ENCODE results near the gene MRPS15.
"Not testable (repeated sequence)": the region's sequence is repeated elsewhere in the genome, so short reads cannot be mapped to it uniquely, and the experiment has no call there.

Gene MRPS15

DNA sequence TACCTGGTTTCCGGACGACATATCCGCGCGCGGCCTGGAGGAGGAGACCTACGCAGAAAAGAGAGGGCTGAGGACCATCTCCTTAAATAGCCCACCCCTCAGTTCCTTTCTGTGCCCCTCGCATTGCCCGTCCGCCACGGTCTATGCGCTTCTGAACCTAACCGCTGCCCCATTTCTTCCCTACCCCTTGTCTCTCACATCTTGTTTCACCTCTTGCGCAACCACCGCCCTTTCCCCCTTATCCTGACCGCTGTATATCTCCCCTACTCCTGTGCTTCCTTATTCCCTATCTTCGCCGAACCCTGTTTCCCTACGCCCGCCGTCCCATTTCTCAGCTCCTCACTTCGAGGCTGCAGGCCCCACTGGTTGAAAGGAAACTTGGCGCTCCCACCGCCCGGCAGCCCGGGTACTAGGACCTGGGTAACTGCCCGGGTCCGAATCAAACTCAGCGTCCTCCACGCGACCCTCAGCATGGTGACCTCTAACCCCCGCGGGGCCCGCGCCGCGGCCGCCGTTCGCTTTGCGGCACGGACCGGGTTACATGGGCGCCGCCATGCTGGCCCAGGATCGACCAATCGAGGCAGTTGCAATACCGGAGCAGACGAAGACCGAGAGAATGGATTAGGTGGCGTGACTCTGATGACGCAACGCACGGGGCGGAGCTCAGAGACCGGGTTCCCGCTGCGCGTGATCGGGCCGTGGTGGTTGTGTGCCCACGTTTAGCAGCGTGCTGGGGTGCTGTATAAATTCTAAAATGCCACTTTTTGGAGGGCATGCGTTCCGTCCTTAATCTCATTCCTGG lies at the start of gene MRPS15:
Gene MRPS15, minus strand, starts transcription at position 582 of the 802 bp plus-strand sequence. Its CDS starts 109 bp downstream, at position 473.
- DNase-seq: peak; percentile 85

DNA sequence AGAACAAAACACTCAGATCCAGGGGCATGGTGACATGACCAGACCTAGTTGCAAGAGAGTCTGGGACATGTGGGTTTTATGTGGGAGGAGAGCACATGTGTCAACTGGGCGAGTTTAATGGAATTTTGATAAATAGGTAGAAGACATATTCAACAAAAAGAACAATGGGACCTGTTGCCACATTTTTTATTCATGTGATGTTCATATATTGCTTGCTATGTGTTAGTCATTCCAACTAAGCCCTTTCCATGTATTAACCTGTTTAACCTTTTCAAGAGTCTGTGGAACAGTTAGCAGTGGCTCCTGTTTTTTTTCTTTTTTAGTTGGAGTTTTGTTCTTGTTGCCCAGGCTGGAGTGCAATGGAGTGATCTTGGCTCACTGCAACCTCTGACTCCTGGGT lies 48.7 kb upstream of the MRPS15 start:
- DNase-seq: no peak

DNA sequence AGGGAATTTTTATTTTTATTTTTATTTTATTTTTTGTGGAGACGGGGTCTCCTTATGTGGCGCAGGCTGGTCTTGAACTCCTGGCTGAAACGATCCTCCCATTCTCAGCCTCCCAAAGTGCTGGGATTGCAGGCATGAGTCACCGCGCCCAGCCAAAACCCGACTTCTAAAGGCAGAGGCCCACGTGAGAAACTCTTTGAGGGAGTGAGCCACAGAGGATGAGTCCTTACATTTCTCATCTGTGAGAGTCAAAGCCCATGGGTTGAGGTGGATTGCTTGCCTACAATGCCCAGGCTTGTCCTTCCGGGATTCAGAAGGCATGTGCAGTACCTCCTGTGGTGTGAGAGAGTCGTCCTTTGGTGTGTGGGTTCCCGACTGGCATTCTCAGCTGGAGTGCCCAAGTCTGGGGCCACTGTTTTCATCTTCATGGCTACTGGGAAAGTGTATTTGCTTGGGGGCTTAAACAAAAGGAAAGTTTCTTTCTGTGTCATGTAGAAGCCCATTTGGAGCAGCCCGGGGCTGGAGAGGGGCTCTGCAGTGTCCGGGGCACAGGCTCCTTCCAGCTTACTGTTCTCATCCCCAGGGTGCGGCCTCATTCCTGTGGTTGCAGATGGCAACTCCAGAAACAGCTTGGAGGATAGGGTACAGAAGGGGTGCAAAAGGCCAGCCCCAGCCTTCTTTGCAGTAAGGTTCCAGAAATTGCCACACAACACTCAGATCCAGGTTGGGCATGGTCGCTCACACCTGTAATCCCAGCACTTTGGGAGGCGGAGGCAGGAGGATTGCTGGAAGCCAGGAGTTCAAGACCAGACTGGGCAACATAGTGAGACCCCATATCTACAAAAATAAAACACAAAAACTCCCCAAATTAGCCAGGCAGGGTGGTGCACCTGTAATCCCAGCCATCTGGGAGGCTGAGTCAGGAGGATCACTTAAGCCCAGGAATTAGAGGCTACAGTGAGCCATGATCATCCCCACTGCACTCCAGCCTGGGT lies 47.9 kb upstream of the MRPS15 start:
- no peak for DNase-seq

DNA sequence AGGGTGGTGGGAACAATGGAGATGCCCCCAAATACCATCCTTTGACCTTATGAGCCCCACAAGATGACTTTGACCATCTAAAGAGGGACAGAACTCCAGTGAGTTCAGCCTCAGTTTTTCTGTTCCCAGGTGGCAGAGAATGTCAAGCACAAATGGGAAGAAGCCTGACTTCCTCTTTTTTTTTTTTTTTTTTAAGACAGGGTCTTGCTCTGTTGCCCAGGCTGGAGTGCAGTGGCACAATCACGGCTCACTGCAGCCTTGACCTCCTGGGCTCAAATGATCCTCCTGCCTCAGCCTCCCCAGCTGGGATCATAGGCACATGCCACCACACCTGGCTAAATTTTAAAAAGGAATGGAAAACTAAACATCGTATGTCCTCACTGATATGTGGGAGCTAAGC lies 47.0 kb upstream of the MRPS15 start:
- DNase-seq: not testable (repeated sequence)

DNA sequence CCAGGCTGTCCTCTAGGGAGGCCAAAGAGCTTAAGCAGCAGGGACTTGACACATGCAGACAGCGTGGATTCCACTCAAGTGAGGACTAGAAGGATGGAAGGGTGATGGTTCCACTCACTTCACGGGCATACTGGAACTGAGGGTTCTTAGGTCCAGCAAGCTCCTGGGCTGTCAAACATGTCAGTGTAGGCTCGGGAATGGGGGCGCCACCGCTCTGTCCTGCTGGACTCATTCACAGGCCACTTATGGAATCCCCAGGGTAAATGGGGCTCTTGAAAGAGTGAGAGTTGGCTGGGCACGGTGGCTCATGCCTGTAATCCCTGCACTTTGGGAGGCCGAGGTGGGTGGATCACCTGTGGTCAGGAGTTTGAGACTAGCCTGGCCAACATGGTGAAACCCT lies 46.2 kb upstream of the MRPS15 start:
- no peak for DNase-seq

DNA sequence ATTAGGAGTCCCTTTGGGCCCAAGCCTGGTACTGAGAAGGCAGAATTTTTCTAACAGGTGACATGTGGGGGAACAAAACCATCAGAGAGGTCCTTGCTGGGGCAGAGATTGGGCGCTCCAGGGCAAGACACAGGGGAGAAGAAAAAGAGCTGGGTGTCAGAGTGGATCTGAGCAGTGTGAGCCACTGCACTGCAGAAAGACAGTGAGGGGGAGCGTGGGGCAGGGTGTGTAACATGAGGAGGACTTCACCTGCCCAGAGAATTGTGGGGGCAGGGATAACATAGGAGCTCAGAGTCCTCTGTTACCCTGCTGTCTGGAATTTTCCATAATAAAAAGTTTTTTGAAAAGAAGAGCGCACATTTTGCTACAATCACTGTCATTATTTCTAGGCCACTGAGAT lies 44.1 kb upstream of the MRPS15 start:
- no peak for DNase-seq

DNA sequence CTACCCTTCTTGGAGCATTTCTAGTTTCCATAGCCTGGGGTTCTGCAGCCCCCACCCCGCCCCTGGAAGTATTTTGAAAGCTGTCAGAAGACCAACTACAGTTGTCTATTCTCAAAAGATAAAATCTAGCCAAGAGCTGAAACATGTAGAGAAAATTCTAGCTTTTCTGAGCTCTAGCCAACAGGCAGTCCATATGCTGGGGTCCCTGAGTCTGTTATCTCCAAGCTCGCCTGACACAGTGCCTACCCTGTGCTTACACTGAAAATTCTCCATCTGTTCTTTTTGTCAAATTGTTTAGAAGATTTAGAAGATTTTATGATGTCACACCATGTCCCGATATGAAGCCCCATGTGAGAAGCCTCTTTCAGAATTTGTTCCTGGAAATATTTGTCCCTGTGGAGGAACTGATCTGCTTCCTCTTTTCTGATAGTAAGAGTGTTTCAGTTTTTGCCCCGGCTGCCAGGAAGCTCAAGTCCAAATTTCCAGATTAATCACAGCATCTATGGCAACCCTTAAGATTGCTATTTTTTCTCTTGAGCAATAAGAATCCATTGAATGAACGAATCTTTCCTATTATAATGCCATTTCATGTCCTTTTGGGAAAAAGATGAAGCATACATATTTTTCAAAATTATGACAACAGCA lies 42.2 kb upstream of the MRPS15 start:
- no peak for DNase-seq

DNA sequence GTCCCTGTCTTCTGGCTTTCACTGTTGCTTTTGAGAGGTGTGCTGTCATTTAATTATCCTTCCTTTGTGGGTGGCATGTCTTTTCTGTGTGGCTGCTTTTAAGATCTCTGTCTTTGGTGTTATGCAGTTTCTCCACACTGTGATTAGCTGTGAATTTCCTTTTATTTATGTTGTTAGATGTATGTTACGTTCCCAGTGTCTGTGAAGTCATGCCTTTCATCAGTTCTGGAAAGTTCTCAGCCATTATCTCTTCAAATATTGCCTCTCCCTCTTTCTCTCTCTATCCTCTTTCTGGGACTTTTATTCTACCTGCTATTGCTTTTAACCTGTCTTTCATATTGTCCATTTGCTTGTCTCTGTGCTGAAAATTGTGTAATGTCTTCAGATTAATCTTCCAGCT lies 39.5 kb upstream of the MRPS15 start:
- no peak for DNase-seq

DNA sequence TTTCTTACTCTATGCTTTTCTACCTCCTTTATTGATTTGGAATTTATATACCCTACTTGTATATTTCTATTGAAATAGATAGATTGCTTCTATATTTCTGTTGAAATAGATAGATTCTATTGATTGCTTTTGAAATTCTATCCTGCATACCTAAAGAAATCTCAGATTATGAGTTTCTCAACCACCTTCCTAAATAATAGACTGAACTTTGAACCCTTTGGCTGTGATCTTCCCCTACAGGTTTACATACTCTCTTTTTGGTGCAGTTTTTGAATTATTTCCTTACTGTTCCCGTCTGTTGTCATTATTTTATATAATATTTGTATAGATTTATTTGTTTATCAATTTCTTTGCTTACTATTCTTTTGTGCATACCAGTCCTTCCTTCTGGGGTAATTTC lies 39.0 kb upstream of the MRPS15 start:
- no peak for DNase-seq

DNA sequence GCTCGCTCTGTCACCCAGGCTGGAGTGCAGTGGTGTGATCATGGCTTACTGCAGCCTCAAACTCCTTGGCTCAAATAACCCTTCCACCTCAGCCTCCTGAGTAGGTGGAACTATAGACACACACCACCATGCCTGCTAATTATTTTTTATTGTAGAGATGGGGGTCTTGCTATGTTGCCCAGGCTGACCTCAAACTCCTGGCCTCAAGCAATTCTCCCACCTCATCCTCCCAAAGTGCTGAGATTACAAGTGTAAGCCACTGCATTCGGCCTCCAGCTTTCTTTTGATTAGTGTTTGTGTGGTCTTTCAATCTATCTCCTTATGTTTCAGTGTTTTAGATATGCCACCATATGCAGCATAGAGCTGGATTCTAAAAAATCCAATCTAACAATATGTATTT lies 38.4 kb upstream of the MRPS15 start:
- no peak for DNase-seq

DNA sequence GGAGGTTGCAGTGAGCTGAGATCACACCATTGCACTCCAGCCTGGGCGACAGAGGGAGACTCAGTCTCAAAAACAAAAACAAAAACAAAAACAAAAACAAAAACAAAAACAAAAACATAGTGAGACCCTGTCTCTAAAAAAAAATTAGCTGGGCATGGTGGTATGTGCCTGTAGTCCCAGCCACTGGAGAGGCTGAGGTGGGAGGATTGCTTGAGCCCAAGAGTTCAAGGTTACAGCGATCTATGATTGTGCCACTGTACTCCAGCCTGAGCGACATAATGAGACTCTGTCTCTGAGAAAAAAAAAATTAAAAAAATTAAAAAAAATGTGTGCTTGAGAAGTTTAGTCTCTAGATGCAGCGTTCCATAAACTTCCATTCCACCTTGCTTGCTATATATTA lies 37.7 kb upstream of the MRPS15 start:
- DNase-seq: not testable (repeated sequence)

DNA sequence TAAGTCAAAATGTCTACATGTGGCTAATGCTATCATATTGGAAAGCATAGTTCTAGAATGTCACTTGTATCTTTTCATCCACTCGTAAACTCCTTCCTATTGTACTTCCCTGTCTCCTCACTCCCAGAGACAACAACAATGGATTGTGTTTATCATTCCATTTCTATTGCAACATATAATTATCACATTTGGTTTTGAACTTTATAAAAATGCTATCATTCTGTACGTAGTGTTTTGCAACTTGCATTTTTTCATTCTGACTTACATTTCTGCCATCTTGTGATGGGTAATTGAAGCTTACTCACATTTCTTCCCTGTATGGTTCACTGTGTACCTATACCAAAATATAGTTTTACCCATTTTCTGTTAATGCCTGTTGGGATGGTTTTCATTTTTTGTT lies 33.0 kb upstream of the MRPS15 start:
- no peak for DNase-seq

DNA sequence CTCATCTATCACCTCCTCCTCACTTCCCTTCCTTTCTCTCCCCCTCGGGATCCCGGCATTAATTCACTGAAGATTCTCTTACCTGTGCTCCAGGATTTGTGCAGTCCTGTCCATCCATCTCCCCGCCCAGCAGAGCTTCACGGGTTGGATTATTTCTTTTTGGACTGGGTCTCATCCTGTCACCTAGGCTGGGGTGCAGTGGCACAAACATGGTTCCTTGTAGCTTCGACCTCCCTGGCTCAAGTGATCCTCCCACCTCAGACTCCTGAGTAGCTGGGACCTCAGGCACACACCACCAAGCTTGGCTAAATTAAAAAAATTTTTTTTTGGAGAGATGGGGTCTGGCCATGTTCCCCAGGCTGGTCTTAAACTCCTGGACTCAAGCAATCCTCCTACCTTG lies 30.8 kb upstream of the MRPS15 start:
- DNase-seq: no peak

DNA sequence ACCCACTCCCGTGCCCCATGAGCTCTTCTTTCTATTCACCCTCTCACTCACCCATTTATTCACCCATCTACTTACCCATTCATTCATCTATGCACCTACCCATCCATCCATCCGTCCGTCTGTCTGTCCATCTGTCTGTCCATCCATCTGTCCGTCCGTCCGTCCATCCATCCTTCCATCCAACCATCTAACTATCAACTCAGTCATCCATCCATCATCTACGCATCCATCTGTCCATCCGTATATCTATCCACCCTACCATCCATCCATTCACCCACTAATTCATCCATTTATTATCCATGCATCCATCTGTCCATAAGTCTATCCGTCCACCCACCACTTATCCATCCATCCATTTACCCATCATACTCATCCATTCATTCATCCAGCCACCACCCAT lies 29.3 kb upstream of the MRPS15 start:
- no peak for DNase-seq

DNA sequence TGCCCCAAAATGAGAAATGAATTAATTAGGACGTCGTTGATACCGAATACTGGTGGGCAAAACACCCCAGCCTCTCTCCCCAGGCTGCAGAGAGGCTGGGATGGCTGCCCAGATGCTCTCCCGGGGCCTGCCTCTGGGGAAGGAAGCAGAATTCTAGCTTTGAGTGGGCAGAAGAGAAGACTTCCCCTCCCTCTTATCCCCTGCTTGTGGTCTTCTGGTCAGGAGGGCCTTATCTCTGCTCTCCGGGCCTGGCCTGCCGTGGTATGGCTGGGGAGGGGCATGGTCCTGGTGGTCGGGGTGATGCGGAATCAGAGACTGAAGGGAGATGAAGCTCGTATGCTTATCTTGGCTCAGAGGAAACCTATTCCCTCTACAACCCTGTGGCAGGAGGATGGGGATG lies 28.3 kb upstream of the MRPS15 start:
- no peak for DNase-seq

DNA sequence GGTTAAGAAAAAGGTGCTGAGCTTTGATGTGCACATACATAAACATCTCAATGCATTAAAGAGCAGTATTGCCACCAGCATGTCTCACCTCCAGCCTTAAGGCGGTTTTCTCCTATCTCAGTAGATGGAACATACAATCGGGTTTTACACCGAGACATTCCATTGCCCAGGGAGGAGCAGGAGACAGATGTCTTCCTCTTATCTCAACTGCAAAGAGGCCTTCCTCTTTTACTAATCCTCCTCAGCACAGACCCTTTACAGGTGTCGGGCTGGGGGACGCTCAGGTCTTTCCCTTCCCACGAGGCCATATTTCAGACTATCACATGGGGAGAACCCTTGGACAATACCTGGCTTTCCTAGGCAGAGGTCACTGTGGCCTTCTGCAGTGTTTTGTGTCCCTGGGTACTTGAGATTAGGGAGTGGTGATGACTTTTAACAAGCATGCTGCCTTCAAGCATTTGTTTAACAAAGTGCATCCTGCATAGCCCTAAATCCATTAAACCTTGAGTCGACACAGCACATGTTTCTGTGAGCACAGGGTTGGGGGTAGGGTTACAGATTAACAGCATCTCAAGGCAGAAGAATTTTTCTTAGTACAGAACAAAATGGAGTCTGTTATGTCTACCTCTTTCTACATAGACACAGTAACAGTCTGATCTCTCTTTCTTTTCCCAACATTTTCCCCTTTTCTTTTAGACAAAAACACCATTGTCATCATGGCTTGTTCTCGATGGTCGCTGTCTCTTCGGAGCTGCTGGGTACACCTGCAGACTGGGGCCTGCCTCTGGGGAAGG lies 25.3 kb upstream of the MRPS15 start:
- not testable (repeated sequence) for DNase-seq

DNA sequence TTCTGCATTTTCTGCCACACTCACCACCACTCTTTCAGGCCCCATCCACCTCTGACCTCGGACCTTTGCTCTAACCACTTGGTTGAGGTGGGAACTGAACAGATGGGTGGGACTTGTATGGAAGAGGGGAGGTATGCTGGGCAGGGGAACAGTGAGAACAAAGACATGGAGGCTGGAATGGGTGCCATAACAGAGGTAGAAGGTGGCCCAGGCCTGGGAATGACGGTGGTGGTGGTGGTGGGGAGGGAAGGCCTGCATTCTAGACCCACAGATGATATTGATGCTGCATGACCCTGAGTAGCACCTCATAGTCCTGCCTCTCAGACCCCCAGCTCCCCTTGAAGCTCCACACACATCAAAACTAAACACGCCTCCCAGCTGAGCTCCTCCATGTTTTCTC lies 23.7 kb upstream of the MRPS15 start:
- DNase-seq: no peak

DNA sequence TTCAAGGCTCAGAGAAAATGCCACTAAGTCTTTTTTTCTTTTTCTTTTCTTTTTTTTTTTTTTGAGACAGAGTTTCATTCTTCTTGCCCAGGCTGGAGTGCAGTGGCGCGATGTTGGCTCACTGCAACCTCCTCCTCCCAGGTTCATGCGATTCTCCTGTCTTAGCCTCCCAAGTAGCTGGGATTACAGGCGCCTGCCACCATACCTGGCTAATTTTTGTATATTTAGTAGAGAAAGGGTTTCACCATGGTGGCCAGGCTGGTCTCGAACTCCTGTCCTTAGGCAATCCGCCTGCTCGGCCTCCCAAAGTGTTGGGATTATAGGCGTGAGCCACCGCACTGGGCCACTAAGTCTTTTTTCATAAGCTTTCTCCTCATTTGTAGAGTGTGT lies 23.1 kb upstream of the MRPS15 start:
- not testable (repeated sequence) for DNase-seq

DNA sequence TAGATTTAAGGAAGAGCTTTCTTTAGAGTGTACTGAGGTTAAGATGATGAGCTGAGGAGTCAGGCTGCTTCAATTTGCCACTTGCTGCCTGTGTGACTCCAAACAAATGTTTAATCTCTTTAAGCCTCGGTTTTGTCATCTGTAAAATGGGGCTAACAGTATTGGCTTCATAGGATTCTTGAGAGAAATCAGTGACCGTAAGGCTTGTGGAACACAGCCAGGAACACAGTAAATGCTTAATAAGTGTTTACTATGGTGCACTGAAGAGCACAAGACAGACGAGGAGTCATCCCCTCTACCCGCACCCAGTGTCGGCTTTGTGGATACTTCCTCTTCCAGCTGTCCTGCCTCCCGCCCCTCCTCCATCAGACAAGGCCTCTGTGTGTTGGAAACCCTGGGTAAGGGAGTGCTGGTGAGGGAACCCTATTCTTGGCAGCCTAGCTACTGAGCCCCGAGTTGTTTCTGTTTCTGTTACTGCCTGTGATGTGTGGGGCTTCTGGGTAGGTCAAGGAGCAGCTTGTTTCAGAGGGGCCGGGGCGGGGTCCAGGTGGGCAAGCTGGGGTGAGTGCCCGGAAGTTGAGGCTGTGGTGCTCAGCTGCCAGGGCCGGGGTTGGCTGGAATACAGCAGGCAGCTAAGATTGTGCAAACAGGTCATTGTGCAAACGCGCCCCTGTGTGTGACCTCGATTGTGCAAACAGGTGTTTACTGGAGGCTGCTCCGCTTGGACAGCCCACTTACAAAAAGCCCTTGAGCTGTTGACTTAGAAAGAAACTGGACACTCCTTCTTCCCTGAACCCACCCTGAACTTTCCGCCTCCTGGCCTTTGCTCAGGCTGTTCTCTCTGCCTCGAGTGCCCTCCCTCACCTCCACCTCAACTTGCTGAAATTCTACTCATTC lies 22.5 kb upstream of the MRPS15 start:
- no peak for DNase-seq

DNA sequence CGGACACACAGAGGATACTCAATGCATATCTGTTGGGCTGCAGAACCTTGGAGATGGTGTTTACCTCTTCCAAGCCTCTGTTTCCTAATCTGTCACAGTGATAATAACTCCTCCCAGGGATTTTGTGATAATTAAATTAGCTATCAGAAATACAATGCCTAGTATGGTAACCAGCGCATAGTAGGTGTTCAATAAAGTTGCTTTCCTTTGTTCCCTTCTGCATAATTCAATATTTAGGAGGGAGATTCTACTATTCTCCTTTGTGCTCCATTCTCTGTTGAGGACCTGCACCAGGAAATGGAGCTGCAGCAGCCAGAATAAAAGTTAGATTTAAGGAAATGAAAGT lies 21.9 kb upstream of the MRPS15 start:
- no peak for DNase-seq

DNA sequence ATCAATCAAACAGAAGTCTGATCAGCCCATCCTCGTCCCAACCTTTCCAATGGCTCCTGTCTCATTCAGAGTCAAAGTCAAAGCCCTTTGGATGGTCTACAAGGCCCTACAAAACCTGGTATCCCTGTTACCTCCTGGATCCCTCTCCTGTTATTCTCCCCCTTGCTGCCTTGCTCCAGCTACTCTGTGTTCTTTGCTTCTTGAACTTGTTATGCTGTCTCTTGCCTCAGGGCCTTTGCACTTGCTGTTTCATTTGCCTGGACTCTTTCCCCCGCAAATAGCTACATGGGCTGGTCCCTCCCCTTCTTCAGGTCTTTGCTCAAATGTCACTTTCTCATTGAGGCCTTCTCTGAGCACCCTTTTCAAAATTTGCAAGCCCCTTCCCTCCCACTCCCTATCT lies 19.9 kb upstream of the MRPS15 start:
- no peak for DNase-seq

Data from NCI-H1694 treated with DMSO at 0.1 percent for 48 hours (cell line).